Uterus (tissue), 4 donors: ENCODE data around the gene MRPL18. TPM values are rescaled to one million over a fixed set of nuclear protein-coding genes. Genes with fewer than 3 reads are reported as not detected.
A peak's percentile ranks its signal among the peaks of the same experiment; 100 is the strongest.

Experiments used
- DNase-seq, 2 donors: peaks; one replicate each; pipeline ENCODE4 v3.0.0-alpha.2; 2019 to 2020
- H3K27ac ChIP-seq, 2 donors: fragments of 200-600 bp; sonication (generic); 1 replicate in 1 of 2; 2 replicates in 1 of 2; pipeline ENCODE4 v1.5.1; 2016 to 2018
- H3K27me3 ChIP-seq, 2 donors: fragments of 200-600 bp; sonication (generic); one replicate each; pipeline ENCODE4 v1.5.1; 2018 to 2019; ENCODE audit warnings: control low read depth in 1 of 2
- H3K36me3 ChIP-seq, 2 donors: fragments of 200-600 bp; sonication (generic); one replicate each; pipeline ENCODE4 v1.5.1; 2019; ENCODE audit warnings: control low read depth in 1 of 2
- H3K4me1 ChIP-seq, 2 donors: fragments of 200-600 bp; sonication (generic); one replicate each; pipeline ENCODE4 v1.5.1; 2018 to 2019; ENCODE audit warnings: control low read depth in 1 of 2
- H3K4me3 ChIP-seq, 2 donors: fragments of 200-600 bp; sonication (generic); 1 replicate in 1 of 2; 2 replicates in 1 of 2; pipeline ENCODE4 v1.5.1; 2018 to 2019; ENCODE audit warnings: mild to moderate bottlenecking in 1 of 2
- H3K9me3 ChIP-seq, 2 donors: fragments of 200-600 bp; sonication (generic); one replicate each; pipeline ENCODE4 v1.5.1; 2019; ENCODE audit warnings: control low read depth in 1 of 2
- CTCF ChIP-seq, 4 experiments: fragments of 200-600 bp in 2 of 4; fragments of 450-650 bp in 2 of 4; sonication (generic) in 2 of 4; IDR thresholded peaks; one replicate each; pipeline ENCODE4 v1.5.1; 2016 to 2019; ENCODE audit warnings: antibody characterized with exemption in 4 of 4, mild to moderate bottlenecking in 2 of 4, moderate library complexity in 1 of 4
- POLR2A ChIP-seq, 2 donors: fragments of 450-650 bp; IDR thresholded peaks; one replicate each; pipeline ENCODE4 v1.6.1; 2016; ENCODE audit warnings: antibody characterized with exemption in 2 of 2, mild to moderate bottlenecking in 1 of 2, moderate library complexity in 1 of 2
- intact Hi-C: fragments of 100-400 bp; cut with DNase I; formaldehyde crosslinking; loops from one replicate; pipeline ENCODE4 v1.15.1; 2023; ENCODE audit warnings: low total_unique reads
- total RNA-seq, 4 donors: library from RNA; depleted of rRNA in 3 of 4; stranded (reverse); fragments of >200 nt in 3 of 4; gene quantifications; one replicate each; pipeline versions ENCODE4 v1.1.0 to v1.2.4, GENCODE V29; 2014 to 2023
- donor health status: DM: yes; HTN: yes; CAD: no.

Gene MRPL18
- total RNA-seq, 4 donors from 2014 or later = 23.5 to 66.0 (median 46.8) TPM

GRCh38 chr6:159758031-159759001 is 32.0 kb upstream of the MRPL18 start:
- TF ChIP-seq POLR2A (IDR thresholded peaks at IDR 0.05) = no peak
- no peak for TF ChIP-seq CTCF (IDR thresholded peaks at IDR 0.05)
- H3K27ac ChIP-seq = no peak overlapping the region
- no peak for DNase-seq
- H3K4me3 ChIP-seq = no peak overlapping the region
- H3K4me1 ChIP-seq = no peaks in the 10 kb centered on the region
- H3K36me3 ChIP-seq = no peaks in the 10 kb centered on the region
- no peaks in the 10 kb centered on the region for H3K9me3 ChIP-seq
- no peaks in the 10 kb centered on the region for H3K27me3 ChIP-seq
- intact Hi-C loops = no loop called here

GRCh38 chr6:159759645-159760044 is 30.6 kb upstream of the MRPL18 start:
- Histone ChIP-seq H3K9me3 (no peaks in the 10 kb centered on the region), H3K36me3 (no peaks in the 10 kb centered on the region), H3K27me3 (no peaks in the 10 kb centered on the region), H3K27ac (no peak overlapping the region), H3K4me3 (no peak overlapping the region), H3K4me1 (no peaks in the 10 kb centered on the region)
- DNase-seq = no peak
- TF ChIP-seq CTCF (IDR thresholded peaks at IDR 0.05) = no peak
- no peak for TF ChIP-seq POLR2A (IDR thresholded peaks at IDR 0.05)
- intact Hi-C loops = loop anchor here (5.0 kb wide), 1 partner anchor 32 kb away; the partner anchor contains the start of gene WTAP

GRCh38 chr6:159760602-159761057 is 29.6 kb upstream of the MRPL18 start:
- intact Hi-C loops = loop anchor here (5.0 kb wide), 1 partner anchor 33 kb away; the partner anchor contains the start of gene WTAP
- no peak overlapping the region for H3K4me3 ChIP-seq

GRCh38 chr6:159761129-159761872 is 29.0 kb upstream of the MRPL18 start:
- Histone ChIP-seq H3K27ac (peak overlapping the region; percentile 99 to 100), H3K9me3 (no peaks in the 10 kb centered on the region), H3K36me3 (no peaks in the 10 kb centered on the region), H3K4me1 (no peaks in the 10 kb centered on the region), H3K4me3 (peak overlapping the region; percentile 92 to 98), H3K27me3 (no peaks in the 10 kb centered on the region)
- peak; percentile 31 to 42 for DNase-seq
- no peak for TF ChIP-seq CTCF (IDR thresholded peaks at IDR 0.05)
- no peak for TF ChIP-seq POLR2A (IDR thresholded peaks at IDR 0.05)
- intact Hi-C loops = loop anchor here (5.0 kb wide), 1 partner anchor 34 kb away; the partner anchor contains the start of gene WTAP

More at GRCh38 chr6:159760602-159761057, 29.6 kb upstream of the MRPL18 start:
- H3K36me3 ChIP-seq = no peaks in the 10 kb centered on the region
- no peaks in the 10 kb centered on the region for H3K9me3 ChIP-seq
- no peaks in the 10 kb centered on the region for H3K27me3 ChIP-seq
- H3K27ac ChIP-seq = peak overlapping the region; percentile 99 to 100
- no peaks in the 10 kb centered on the region for H3K4me1 ChIP-seq
- no peak for DNase-seq
- TF ChIP-seq CTCF (IDR thresholded peaks at IDR 0.05) (no peak), POLR2A (IDR thresholded peaks at IDR 0.05) (no peak)
